Brain microvascular endothelial cell (primary cell): ENCODE data around the gene GH2.

Source experiments
- DNase-seq: peaks from one replicate; pipeline ENCODE4 v3.0.0-alpha.2; 2020
- H3K27ac ChIP-seq: fragments of 250-450 bp; sonication (Bioruptor Pico); 2 replicates; pipeline ENCODE4 v1.5.1; 2020; ENCODE audit warnings: mild to moderate bottlenecking, moderate library complexity
- H3K27me3 ChIP-seq: fragments of 250-450 bp; sonication (Bioruptor Pico); replicated peaks from 2 replicates; pipeline ENCODE4 v1.5.1; 2020; ENCODE audit warnings: mild to moderate bottlenecking
- H3K36me3 ChIP-seq: fragments of 250-450 bp; sonication (Bioruptor Pico); replicated peaks from 2 replicates; pipeline ENCODE4 v1.5.1; 2020; ENCODE audit warnings: mild to moderate bottlenecking
- H3K4me3 ChIP-seq: 2 replicates; pipeline ENCODE4 v1.5.1; 2011; ENCODE audit warnings: low read depth, mild to moderate bottlenecking, control low read depth, low read length, moderate library complexity
- in situ Hi-C: cut with HindIII; loops from 2 replicates; pipeline ENCODE4 v1.10.0; 2017; ENCODE audit warnings: low sequenced_read_pairs, low pct_ligation_motif_present
- TF ChIP-seq, protein P1 (sequence below): IDR thresholded peaks from 2 replicates; pipeline ENCODE4 v1.5.1; 2011; ENCODE audit warnings: low read depth, mild to moderate bottlenecking, moderate library complexity, low read length, control low read depth, inconsistent platforms; ENCODE audit errors: missing control alignments

The GH2 gene

DNA sequence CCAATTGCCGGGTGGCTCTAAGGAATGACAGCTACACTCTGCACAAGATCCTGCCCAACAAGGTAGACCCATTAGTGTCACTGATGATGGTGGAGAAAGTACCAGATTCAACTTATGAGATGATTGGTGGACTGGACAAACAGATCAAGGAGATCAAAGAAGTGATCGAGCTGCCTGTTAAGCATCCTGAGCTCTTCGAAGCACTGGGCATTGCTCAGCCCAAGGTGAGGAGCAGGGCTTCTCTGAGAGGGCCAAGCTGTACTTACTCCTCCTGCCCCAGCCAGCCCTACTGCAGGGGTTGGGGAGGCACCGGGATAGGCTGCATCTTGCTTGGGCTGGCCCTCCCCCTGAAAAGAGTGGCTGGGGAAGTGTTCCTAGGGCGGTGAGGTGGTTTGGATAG lies 51.5 kb downstream of the GH2 start:
- Histone ChIP-seq H3K4me3 (no peak overlapping the region), H3K27ac (no peak overlapping the region), H3K36me3 (peaks cover 70% of the 10 kb centered on the region), H3K27me3 (no peaks in the 10 kb centered on the region)
- DNase-seq = no peak
- TF ChIP-seq, protein P1, sequence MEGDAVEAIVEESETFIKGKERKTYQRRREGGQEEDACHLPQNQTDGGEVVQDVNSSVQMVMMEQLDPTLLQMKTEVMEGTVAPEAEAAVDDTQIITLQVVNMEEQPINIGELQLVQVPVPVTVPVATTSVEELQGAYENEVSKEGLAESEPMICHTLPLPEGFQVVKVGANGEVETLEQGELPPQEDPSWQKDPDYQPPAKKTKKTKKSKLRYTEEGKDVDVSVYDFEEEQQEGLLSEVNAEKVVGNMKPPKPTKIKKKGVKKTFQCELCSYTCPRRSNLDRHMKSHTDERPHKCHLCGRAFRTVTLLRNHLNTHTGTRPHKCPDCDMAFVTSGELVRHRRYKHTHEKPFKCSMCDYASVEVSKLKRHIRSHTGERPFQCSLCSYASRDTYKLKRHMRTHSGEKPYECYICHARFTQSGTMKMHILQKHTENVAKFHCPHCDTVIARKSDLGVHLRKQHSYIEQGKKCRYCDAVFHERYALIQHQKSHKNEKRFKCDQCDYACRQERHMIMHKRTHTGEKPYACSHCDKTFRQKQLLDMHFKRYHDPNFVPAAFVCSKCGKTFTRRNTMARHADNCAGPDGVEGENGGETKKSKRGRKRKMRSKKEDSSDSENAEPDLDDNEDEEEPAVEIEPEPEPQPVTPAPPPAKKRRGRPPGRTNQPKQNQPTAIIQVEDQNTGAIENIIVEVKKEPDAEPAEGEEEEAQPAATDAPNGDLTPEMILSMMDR = no peak
- in situ Hi-C loops = no loop called here
